ENCODE measurements around the gene SNX9.

GRCh38 chr6:157789297-157789696, 33.7 kb upstream of the SNX9 start:
- TF ChIP-seq CTCF (conservative IDR thresholded peaks at IDR 0.05; ENCODE audit: low read length) (no peak), EZH2phosphoT487 (IDR thresholded peaks at IDR 0.05; ENCODE audit: borderline replicate concordance) (no peak)
